ENCODE data around the gene ZNF311.

DNA sequence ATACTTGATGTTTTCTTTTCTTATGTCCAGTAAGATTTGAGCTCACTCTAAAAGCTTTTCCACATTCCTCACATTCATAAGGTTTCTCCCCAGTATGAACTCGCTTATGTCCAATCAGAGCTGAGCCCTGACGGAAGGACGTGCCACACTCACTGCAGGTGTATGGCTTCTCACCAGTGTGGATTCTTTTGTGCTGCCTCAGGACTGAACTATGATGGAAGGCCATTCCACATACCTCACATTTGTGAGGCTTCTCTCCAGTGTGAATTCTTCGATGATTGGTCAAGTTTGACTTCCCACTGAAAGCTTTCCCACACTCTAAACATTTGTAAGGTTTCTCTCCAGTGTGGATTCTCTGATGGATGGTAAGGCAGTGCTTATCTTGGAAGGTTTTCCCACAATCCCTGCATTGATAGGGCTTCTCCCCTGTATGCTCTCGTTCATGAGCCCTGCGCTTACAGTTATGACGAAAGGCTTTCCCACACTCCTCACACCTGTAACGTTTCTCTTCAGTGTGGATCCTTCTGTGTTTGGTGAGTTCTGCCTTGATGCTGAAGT lies 9.9 kb downstream of the ZNF311 start:
- TF ChIP-seq, protein P1, sequence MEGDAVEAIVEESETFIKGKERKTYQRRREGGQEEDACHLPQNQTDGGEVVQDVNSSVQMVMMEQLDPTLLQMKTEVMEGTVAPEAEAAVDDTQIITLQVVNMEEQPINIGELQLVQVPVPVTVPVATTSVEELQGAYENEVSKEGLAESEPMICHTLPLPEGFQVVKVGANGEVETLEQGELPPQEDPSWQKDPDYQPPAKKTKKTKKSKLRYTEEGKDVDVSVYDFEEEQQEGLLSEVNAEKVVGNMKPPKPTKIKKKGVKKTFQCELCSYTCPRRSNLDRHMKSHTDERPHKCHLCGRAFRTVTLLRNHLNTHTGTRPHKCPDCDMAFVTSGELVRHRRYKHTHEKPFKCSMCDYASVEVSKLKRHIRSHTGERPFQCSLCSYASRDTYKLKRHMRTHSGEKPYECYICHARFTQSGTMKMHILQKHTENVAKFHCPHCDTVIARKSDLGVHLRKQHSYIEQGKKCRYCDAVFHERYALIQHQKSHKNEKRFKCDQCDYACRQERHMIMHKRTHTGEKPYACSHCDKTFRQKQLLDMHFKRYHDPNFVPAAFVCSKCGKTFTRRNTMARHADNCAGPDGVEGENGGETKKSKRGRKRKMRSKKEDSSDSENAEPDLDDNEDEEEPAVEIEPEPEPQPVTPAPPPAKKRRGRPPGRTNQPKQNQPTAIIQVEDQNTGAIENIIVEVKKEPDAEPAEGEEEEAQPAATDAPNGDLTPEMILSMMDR (IDR thresholded peaks at IDR 0.05; ENCODE audit: low read depth, low read length), result no peak
- TF ChIP-seq, protein P2, sequence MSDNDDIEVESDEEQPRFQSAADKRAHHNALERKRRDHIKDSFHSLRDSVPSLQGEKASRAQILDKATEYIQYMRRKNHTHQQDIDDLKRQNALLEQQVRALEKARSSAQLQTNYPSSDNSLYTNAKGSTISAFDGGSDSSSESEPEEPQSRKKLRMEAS (IDR thresholded peaks at IDR 0.05; ENCODE audit: low read depth, low read length), result no peak
- TF ChIP-seq MYC (IDR thresholded peaks at IDR 0.05; ENCODE audit: low read depth, low read length) (no peak), POLR2A (IDR thresholded peaks at IDR 0.05; ENCODE audit: extremely low read depth, insufficient read length) (no peak)
